Measurements from ENCODE around the gene VIPR2.

VIPR2 gene

DNA sequence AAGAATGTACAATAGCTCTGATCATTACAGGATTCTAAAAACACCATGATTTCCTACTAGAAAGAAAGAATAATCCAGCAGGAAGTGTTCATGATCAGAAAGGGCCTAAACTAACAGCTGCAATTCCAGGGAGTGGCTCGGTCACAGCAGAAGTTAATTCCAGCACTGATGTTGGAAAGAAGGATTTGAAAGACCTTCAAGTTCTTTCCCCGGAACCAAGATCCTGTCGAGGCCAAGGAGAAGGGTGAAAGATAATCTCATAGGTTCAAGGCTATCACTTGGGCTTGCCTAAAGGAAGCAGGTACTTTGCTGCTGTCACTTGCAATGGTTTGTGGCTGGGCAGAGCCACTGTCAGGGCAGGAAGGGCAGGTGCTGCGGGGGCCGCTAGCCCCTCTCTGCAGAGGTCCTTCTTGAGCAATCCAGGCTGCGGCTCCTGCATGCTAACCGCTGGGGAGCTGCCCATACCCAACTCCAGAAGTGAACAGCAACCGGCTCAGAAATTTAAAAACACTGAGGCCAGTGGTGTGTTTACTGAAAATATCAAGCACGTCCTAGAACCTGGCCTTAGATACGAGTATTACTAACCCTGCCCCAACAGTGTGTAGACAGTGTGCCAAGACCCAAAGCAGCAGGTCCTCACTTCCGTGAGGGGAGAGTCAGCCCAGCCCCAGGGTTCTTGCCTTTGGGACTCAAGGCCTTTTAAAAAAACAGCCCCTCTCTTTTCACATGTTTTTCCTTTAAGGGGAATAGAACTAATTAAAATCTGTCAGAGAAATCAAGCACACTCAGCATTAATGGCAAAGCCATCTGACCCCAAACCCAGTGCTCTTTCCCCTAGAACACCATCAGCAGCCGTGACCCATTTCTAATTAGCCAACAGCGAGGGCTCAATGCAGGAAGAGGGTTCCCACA lies 76.8 kb downstream of the VIPR2 start:
- Histone ChIP-seq H3K36me3 (no peaks in the 10 kb centered on the region), H3K27ac (no peak overlapping the region), H3K4me1 (ENCODE audit: control insufficient read depth in 1 of 2, insufficient read depth in 1 of 2, low read depth in 1 of 2, low read length in 1 of 2) (peaks cover 8 to 9% of the 10 kb centered on the region in 2 experiments), H3K27me3 (no peaks in the 10 kb centered on the region), H3K9me3 (no peaks in the 10 kb centered on the region), H3K4me3 (ENCODE audit: low read depth in 1 of 2, low read length in 1 of 2) (no peak overlapping the region)
- TF ChIP-seq CTCF (IDR thresholded peaks at IDR 0.05): no peak

DNA sequence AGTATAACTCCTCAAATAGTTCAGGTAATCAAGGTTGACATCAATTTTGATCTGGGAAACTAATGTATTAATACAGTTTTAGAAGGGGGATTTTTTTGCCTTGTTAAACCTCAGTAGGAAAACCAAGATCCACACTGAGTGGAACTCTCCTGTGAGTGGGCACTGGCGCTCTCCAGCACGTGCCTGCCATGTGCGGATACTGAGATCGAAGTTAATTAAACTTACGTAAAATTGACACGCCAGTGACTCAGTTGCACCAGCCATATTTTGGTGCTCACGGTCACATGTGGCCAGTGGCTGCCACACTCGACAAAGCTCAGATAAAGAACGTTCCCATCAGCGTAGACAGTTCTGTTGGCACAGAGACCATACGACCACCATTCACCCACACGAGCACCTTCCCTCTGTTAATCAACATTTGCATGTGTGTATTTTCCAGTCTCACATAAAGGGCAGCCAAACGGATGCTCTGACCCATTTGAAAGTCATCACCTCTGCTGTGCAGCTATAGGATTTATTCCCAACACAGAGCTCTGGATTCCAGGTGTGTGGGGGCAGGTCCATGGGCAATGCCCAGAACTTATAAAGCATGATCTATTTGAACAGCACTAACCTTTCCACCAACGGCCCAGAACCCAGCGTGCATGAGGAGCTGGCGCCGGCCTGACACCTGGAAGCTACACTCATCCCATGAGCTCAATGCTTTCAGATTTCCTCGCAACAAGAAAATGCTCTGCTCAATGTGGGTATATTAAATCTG lies 77.7 kb downstream of the VIPR2 start:
- no peak for TF ChIP-seq CTCF (IDR thresholded peaks at IDR 0.05)
- H3K4me3 ChIP-seq (ENCODE audit: low read depth in 1 of 2, low read length in 1 of 2): no peak overlapping the region
- peaks cover 6% of the 10 kb centered on the region for H3K27me3 ChIP-seq
- H3K36me3 ChIP-seq: no peaks in the 10 kb centered on the region
- H3K4me1 ChIP-seq (ENCODE audit: control insufficient read depth in 1 of 2, insufficient read depth in 1 of 2, low read depth in 1 of 2, low read length in 1 of 2): peaks cover 8 to 9% of the 10 kb centered on the region in 2 experiments
- H3K27ac ChIP-seq: no peak overlapping the region
- no peaks in the 10 kb centered on the region for H3K9me3 ChIP-seq

- Histone ChIP-seq H3K36me3 (no peaks in the 10 kb centered on the region), H3K9me3 (no peaks in the 10 kb centered on the region), H3K27me3 (peaks cover 16% of the 10 kb centered on the region), H3K4me1 (ENCODE audit: control insufficient read depth in 1 of 2, insufficient read depth in 1 of 2, low read depth in 1 of 2, low read length in 1 of 2) (peaks cover 7 to 8% of the 10 kb centered on the region in 2 experiments), H3K4me3 (ENCODE audit: low read depth in 1 of 2, low read length in 1 of 2) (no peak overlapping the region), H3K27ac (no peak overlapping the region)
- TF ChIP-seq CTCF (IDR thresholded peaks at IDR 0.05): no peak
Measured at GRCh38 chr7:159065852-159066480, 78.7 kb downstream of the VIPR2 start.

GRCh38 chr7:159064816-159065510 lies 79.7 kb downstream of the VIPR2 start:
- Histone ChIP-seq H3K36me3 (no peaks in the 10 kb centered on the region), H3K27ac (no peak overlapping the region), H3K27me3 (peaks cover 26% of the 10 kb centered on the region), H3K4me3 (ENCODE audit: low read depth in 1 of 2, low read length in 1 of 2) (no peak overlapping the region), H3K9me3 (no peaks in the 10 kb centered on the region), H3K4me1 (ENCODE audit: control insufficient read depth in 1 of 2, insufficient read depth in 1 of 2, low read depth in 1 of 2, low read length in 1 of 2) (no peaks in the 10 kb centered on the region)
- TF ChIP-seq CTCF (IDR thresholded peaks at IDR 0.05): no peak

Measured in neutrophil (primary cell).